HG03378 (cell line): ENCODE results near the gene CYTH2.
"Not testable (repeated sequence)": the region's sequence is repeated elsewhere in the genome, so short reads cannot be mapped to it uniquely, and the experiment has no call there.

Source experiments
- ATAC-seq: cut with Tn5 transposase; IDR thresholded peaks from one replicate; pipeline ENCODE4 v1.9.1; 2021; ENCODE audit warnings: mild to moderate bottlenecking, moderate library complexity; ENCODE audit not compliant: unreplicated experiment

Gene CYTH2

GRCh38 chr19:48510421-48511268 is 41.5 kb downstream of the CYTH2 start:
- ATAC-seq, result no peak

GRCh38 chr19:48511321-48511731 is 42.2 kb downstream of the CYTH2 start:
- no peak for ATAC-seq

- ATAC-seq, result no peak
Measured at GRCh38 chr19:48511800-48512503, 42.8 kb downstream of the CYTH2 start, which contains the start of gene LMTK3. TSS of gene LMTK3 (minus strand) at chr19:48511835. CDS start at chr19:48511576, 259 bp downstream.

DNA sequence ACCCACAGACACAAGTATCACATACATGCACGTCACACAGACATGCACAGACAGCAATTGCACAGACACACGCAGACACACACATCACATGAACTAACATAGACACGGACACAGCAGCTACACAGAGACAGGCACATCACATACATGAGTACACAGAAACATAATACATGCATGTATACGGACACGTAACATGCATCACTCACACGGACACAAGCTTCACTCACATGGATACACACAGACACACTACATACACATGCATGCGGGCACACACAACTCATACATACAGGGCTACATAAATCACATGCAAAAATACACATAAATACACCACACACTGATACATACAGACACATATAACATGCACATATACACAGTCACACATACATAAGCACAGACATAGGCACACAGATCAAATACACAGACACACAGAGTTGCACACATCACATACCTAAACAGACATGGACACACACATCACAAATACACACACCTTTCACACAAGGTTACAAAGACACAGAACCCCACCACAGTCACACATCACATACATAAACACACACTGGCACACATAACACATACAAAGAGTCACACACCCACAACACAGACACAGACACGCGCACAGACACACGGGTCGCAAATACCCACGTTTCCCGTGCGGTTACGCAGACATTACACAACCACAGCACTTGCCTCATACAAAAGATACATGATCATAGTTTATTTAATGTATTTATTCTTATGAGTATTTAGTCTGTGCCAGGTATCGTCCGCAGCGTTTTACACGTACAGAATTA is 43.5 kb downstream of the CYTH2 start:
- no peak for ATAC-seq

GRCh38 chr19:48513289-48514122 is 44.3 kb downstream of the CYTH2 start:
- ATAC-seq, result no peak

- ATAC-seq, result no peak
Measured at GRCh38 chr19:48514123-48514458, 44.9 kb downstream of the CYTH2 start.

DNA sequence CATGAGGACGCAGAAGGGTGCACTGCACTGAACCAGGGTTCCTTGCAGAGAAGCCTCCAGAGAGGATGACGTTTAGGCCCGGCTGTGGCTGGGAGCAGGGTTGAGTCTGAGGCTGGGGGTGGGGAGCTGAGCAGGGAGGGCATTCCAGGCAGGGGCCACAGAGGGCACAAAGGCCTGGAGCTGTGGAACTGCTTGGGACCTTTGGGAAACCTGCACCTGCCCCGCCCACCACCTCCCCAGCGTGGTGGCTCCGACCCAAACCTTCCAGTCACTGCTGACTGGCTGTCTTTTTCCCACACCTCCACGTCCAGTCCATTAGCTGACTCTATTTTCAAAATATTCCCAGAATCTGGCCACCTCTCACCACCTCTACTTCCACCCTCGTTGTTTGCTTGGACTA is 47.4 kb downstream of the CYTH2 start:
- ATAC-seq, result no peak

GRCh38 chr19:48518207-48518606 is 49.0 kb downstream of the CYTH2 start:
- no peak for ATAC-seq

DNA sequence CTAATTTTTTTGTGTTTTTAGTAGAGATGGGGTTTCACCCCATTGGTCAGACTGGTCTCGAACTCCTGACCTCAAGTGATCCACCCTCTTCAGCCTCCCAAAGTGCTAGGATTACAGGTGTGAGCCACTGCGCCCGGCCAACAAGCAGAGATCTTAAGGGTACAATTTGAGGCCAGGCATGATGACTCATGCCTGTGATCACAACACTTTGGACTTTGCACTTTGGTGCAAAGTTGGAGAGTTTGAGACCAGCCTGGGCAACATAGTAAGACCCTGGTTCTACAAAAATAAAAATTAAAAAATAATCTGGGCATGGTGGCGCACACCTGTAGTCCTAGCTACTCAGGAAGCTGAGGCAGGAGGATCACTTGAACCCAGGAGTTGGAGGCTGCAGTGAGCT is 50.3 kb downstream of the CYTH2 start:
- ATAC-seq, result not testable (repeated sequence)

DNA sequence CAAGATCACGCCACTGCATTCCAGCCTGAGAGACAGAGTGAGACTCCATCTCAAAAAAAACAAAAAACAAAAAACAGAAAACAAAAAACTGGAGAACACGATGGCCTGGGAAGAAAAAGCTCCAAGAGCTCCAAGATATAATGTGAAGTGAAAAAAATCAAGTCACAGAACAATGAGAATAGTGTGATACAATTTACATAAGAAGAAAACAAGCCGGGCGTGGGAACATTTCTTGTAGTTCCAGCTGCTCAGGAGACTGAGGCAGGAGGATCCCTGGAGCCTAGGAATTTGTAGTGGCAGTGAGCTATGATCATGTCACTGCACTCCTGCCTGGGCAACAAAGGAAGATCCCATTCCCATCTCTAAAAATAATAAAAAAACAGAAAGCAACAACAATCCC is 51.0 kb downstream of the CYTH2 start:
- ATAC-seq, result no peak

DNA sequence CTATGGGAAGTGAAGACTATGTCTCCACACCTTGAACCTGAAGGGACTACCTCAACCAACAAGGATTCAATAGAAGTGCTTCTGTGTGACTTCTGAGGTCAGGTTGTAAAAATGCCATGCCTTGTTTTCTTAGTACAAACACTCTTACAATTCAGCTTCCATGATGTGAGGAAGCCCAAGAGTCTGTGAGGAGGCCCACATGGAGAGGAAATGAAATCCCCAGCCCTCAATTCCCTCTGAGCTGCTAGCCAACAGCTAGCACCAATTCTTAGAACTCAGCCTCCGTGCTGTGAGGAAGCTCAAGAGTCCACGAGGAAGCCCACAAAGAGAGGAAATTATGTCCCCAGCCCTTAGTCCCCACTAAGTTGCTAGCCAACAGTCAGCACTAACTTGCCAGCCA is 55.1 kb downstream of the CYTH2 start:
- ATAC-seq, result no peak

DNA sequence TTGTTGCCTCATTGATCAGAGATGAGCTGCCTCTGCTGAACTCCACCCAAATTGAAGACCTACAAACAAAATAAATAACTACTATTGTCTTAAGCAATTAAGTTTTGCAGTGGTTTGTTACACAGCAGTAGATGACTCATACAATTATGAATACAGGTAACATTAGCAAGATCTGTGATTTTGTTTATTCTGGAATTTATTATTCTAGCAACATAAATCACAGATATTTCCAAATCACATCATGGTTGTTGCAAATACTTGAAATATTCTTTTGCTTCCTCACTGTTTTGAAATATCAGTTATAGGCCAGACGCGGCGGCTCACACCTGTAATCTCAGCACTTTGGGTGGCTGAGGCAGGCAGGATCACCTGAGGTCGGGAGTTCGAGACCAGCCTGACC is 55.6 kb downstream of the CYTH2 start:
- no peak for ATAC-seq

- ATAC-seq, result no peak
Measured at GRCh38 chr19:48529156-48529555, 60.0 kb downstream of the CYTH2 start.

- ATAC-seq, result no peak
Measured at GRCh38 chr19:48530066-48530720, 61.0 kb downstream of the CYTH2 start.

GRCh38 chr19:48530770-48531169 is 61.6 kb downstream of the CYTH2 start:
- no peak for ATAC-seq
